GM23338 (cell line): Measurements from ENCODE around the gene CACNA1G. TPM values are rescaled to one million over a fixed set of nuclear protein-coding genes. Genes with fewer than 3 reads are reported as not detected.
A peak's percentile ranks its signal among the peaks of the same experiment; 100 is the strongest.

ENCODE experiments used
- ATAC-seq: fragments of 200-7000 bp; cut with Tn5 transposase; 3 replicates; pipeline ENCODE4 v1.9.1; 2020
- DNase-seq: peaks from one replicate; pipeline ENCODE4 v3.0.0-alpha.2; 2015; ENCODE audit warnings: low spot score
- H2AFZ ChIP-seq: fragments of 200-600 bp; sonication (generic); 2 replicates; pipeline ENCODE4 v1.8.0; 2016; ENCODE audit warnings: antibody characterized with exemption, mild to moderate bottlenecking, moderate library complexity
- H3F3A ChIP-seq: fragments of 200-600 bp; sonication (generic); replicated peaks from 2 replicates; pipeline ENCODE4 v1.8.0; 2017; ENCODE audit warnings: antibody characterized with exemption, mixed run types, low read depth
- H3K27ac ChIP-seq: fragments of 200-600 bp; sonication (generic); 2 replicates; pipeline ENCODE4 v1.6.1; 2016; ENCODE audit warnings: low read depth
- H3K27me3 ChIP-seq: fragments of 200-600 bp; sonication (generic); 2 replicates; pipeline ENCODE4 v1.8.0; 2016; ENCODE audit warnings: mild to moderate bottlenecking, mixed run types, moderate library complexity; ENCODE audit not compliant: insufficient read depth
- H3K36me3 ChIP-seq: fragments of 200-600 bp; sonication (generic); 2 replicates; pipeline ENCODE4 v1.8.0; 2016; ENCODE audit warnings: mild to moderate bottlenecking; ENCODE audit not compliant: insufficient read depth
- H3K4me1 ChIP-seq: fragments of 200-600 bp; sonication (generic); 2 replicates; pipeline ENCODE4 v1.8.0; 2016; ENCODE audit warnings: mild to moderate bottlenecking, moderate library complexity; ENCODE audit not compliant: insufficient read depth
- H3K4me2 ChIP-seq: fragments of 200-600 bp; sonication (generic); 2 replicates; pipeline ENCODE4 v1.7.1; 2017; ENCODE audit warnings: mixed run types
- H3K4me3 ChIP-seq: fragments of 200-600 bp; sonication (generic); 2 replicates; pipeline ENCODE4 v1.6.1; 2016; ENCODE audit warnings: mixed run types
- H3K79me2 ChIP-seq: fragments of 200-600 bp; sonication (generic); replicated peaks from 2 replicates; pipeline ENCODE4 v1.8.0; 2017; ENCODE audit warnings: mild to moderate bottlenecking; ENCODE audit not compliant: insufficient read depth
- H3K9me2 ChIP-seq: fragments of 200-600 bp; sonication (generic); 2 replicates; pipeline ENCODE4 v1.8.0; 2017; ENCODE audit not compliant: insufficient read depth
- H4K20me1 ChIP-seq: fragments of 200-600 bp; sonication (generic); replicated peaks from 2 replicates; pipeline ENCODE4 v1.8.0; 2017; ENCODE audit warnings: mild to moderate bottlenecking; ENCODE audit not compliant: insufficient read depth
- H3K27ac Mint-ChIP-seq: 2 replicates; pipeline ENCODE4 v1.8.0; 2020; ENCODE audit warnings: inconsistent platforms, mild to moderate bottlenecking, moderate library complexity, mixed read lengths
- H3K27me3 Mint-ChIP-seq: 3 replicates; pipeline ENCODE4 v1.8.0; 2022; ENCODE audit warnings: low read depth, mild to moderate bottlenecking, moderate library complexity, mixed read lengths, inconsistent platforms; ENCODE audit not compliant: insufficient read depth, poor library complexity
- H3K36me3 Mint-ChIP-seq: 3 replicates; pipeline ENCODE4 v1.8.0; 2021; ENCODE audit warnings: low read depth, mild to moderate bottlenecking, inconsistent platforms, moderate library complexity, mixed read lengths
- H3K4me1 Mint-ChIP-seq: 3 replicates; pipeline ENCODE4 v1.8.0; 2020; ENCODE audit warnings: mild to moderate bottlenecking, inconsistent platforms, mixed read lengths
- H3K4me3 Mint-ChIP-seq: 3 replicates; pipeline ENCODE4 v1.8.0; 2021; ENCODE audit warnings: moderate library complexity, mild to moderate bottlenecking, inconsistent platforms, mixed read lengths
- H3K9me3 Mint-ChIP-seq: 3 replicates; pipeline ENCODE4 v1.8.0; 2020; ENCODE audit warnings: moderate library complexity, mild to moderate bottlenecking, inconsistent platforms, mixed read lengths
- CREB1 ChIP-seq: fragments of 250-450 bp; sonication (Bioruptor Pico); IDR thresholded peaks from 2 replicates; pipeline ENCODE4 v1.5.0; 2020; ENCODE audit warnings: low read depth, mild to moderate bottlenecking, moderate library complexity
- CTCF ChIP-seq, 2 experiments: fragments of 200-600 bp in 1 of 2; sonication (generic) in 1 of 2; conservative IDR thresholded peaks; 2 replicates each; pipeline versions ENCODE4 v1.5.1 to v1.6.1; 2016 to 2017; ENCODE audit warnings: antibody characterized with exemption in 2 of 2, low read depth in 2 of 2, mild to moderate bottlenecking in 2 of 2, moderate library complexity in 1 of 2
- ETS1 ChIP-seq: IDR thresholded peaks from 2 replicates; pipeline ENCODE4 v1.6.1; 2016; ENCODE audit warnings: antibody characterized with exemption
- EZH2 ChIP-seq: fragments of 200-600 bp; sonication (generic); IDR thresholded peaks from one replicate; pipeline ENCODE4 v1.8.0; 2017; ENCODE audit warnings: antibody characterized with exemption, mild to moderate bottlenecking, low read depth; ENCODE audit not compliant: unreplicated experiment
- EZH2phosphoT487 ChIP-seq: fragments of 200-600 bp; sonication (generic); IDR thresholded peaks from one replicate; pipeline ENCODE4 v1.8.1; 2018; ENCODE audit warnings: antibody characterized with exemption; ENCODE audit not compliant: unreplicated experiment
- JUNB ChIP-seq: IDR thresholded peaks from one replicate; pipeline ENCODE4 v1.6.1; 2016; ENCODE audit warnings: antibody characterized with exemption; ENCODE audit not compliant: unreplicated experiment
- NANOG ChIP-seq: IDR thresholded peaks from 2 replicates; pipeline ENCODE4 v1.6.1; 2016; ENCODE audit warnings: antibody characterized with exemption, borderline replicate concordance
- POLR2AphosphoS5 ChIP-seq: IDR thresholded peaks from 2 replicates; pipeline ENCODE4 v1.6.1; 2016; ENCODE audit warnings: antibody characterized with exemption, low read depth
- REST ChIP-seq: IDR thresholded peaks from one replicate; pipeline ENCODE4 v1.6.1; 2018; ENCODE audit warnings: antibody characterized with exemption; ENCODE audit not compliant: unreplicated experiment
- ZNF114 ChIP-seq: fragments of 250-450 bp; sonication (Bioruptor Pico); IDR thresholded peaks from 2 replicates; pipeline ENCODE4 v1.5.0; 2020; ENCODE audit warnings: mild to moderate bottlenecking, moderate library complexity
- ZNF331 ChIP-seq: fragments of 250-450 bp; sonication (Bioruptor Pico); IDR thresholded peaks from 2 replicates; pipeline ENCODE4 v1.5.0; 2020; ENCODE audit warnings: low read depth, mild to moderate bottlenecking, moderate library complexity
- polyA plus RNA-seq: library from polyadenylated mRNA; unstranded; fragments of >200 nt; fragmentation: Nextera tagmentation; extraction: Ambion mirVana; gene quantifications from 2 replicates; pipeline ENCODE4 v1.2.1, GENCODE V29; 2016
- total RNA-seq: library from RNA; depleted of rRNA; stranded (reverse); fragments of >200 nt; shearing (Covaris generic); gene quantifications from 2 replicates; pipeline ENCODE4 v1.2.3, GENCODE V29; 2014

The CACNA1G gene
- total and polyA plus RNA-seq, 2 experiments from 2014 or later, result 1.4 to 5.1 TPM

- no peak for TF ChIP-seq REST
- TF ChIP-seq CTCF (conservative IDR thresholded peaks at IDR 0.05; ENCODE audit: low read depth in 2 of 2), result no peak
- TF ChIP-seq POLR2AphosphoS5, result no peak
- no peak for TF ChIP-seq NANOG
- TF ChIP-seq EZH2phosphoT487, result no peak
- no peak for TF ChIP-seq CREB1 (CRISPR knock-in tag)
- no peak for TF ChIP-seq JUNB
Measured at GRCh38 chr17:50578173-50578572, 17.7 kb downstream of the CACNA1G start (continued).

GRCh38 chr17:50579399-50579798 lies 18.9 kb downstream of the CACNA1G start:
- H3K9me3 Mint-ChIP-seq, result no peaks in the 10 kb centered on the region; the same call in 2 of the 3 replicates
- no peaks in the 10 kb centered on the region for H3K36me3 Mint-ChIP-seq
- no peak overlapping the region for H3K27ac Mint-ChIP-seq
- Histone ChIP-seq H3F3A (no peaks in the 10 kb centered on the region), H3K27me3 (no peaks in the 10 kb centered on the region), H2AFZ (no peak overlapping the region), H3K4me2 (no peak overlapping the region), H3K9me2 (no peaks in the 10 kb centered on the region), H3K36me3 (no peaks in the 10 kb centered on the region), H4K20me1 (no peaks in the 10 kb centered on the region), H3K79me2 (no peaks in the 10 kb centered on the region), H3K4me1 (peaks cover 8% of the 10 kb centered on the region), H3K4me3 (no peak overlapping the region), H3K27ac (no peak overlapping the region)
- TF ChIP-seq ZNF114 (CRISPR knock-in tag), result no peak
- no peak for TF ChIP-seq POLR2AphosphoS5
- TF ChIP-seq CREB1 (CRISPR knock-in tag), result no peak
- no peak for TF ChIP-seq NANOG
- no peak for DNase-seq
- no peak for ATAC-seq
- no peak overlapping the region for H3K4me3 Mint-ChIP-seq
- peaks cover 7% of the 10 kb centered on the region for H3K27me3 Mint-ChIP-seq
- peaks cover 28% of the 10 kb centered on the region for H3K4me1 Mint-ChIP-seq

- Histone ChIP-seq H3F3A (no peaks in the 10 kb centered on the region), H3K27me3 (no peaks in the 10 kb centered on the region), H3K4me3 (no peak overlapping the region), H2AFZ (no peak overlapping the region), H3K4me1 (no peaks in the 10 kb centered on the region; the same call in 1 of the 2 replicates), H3K79me2 (no peaks in the 10 kb centered on the region), H3K36me3 (no peaks in the 10 kb centered on the region), H4K20me1 (no peaks in the 10 kb centered on the region), H3K27ac (no peak overlapping the region), H3K9me2 (no peaks in the 10 kb centered on the region), H3K4me2 (no peak overlapping the region)
- peak; percentile 9; the same call in 1 of the 3 replicates for ATAC-seq
- DNase-seq, result no peak
- Mint-ChIP-seq H3K36me3 (no peaks in the 10 kb centered on the region), H3K4me1 (peaks cover 22% of the 10 kb centered on the region), H3K27me3 (peaks cover 7% of the 10 kb centered on the region), H3K4me3 (no peak overlapping the region), H3K27ac (no peak overlapping the region), H3K9me3 (no peaks in the 10 kb centered on the region; the same call in 2 of the 3 replicates)
- no peak for TF ChIP-seq CTCF (conservative IDR thresholded peaks at IDR 0.05; ENCODE audit: low read depth in 2 of 2)
- TF ChIP-seq JUNB, result no peak
- no peak for TF ChIP-seq EZH2phosphoT487
- no peak for TF ChIP-seq ZNF331 (CRISPR knock-in tag)
- TF ChIP-seq ZNF114 (CRISPR knock-in tag), result no peak
- TF ChIP-seq EZH2, result no peak
- TF ChIP-seq ETS1, result no peak
- TF ChIP-seq CREB1 (CRISPR knock-in tag), result no peak
- TF ChIP-seq POLR2AphosphoS5, result no peak
Measured at GRCh38 chr17:50580646-50581045, 20.1 kb downstream of the CACNA1G start.
